HEK293T (cell line): ENCODE measurements around the gene NPIPA8.
"Not testable (repeated sequence)": the region's sequence is repeated elsewhere in the genome, so short reads cannot be mapped to it uniquely, and the experiment has no call there.

Experiments used
- ARNT ChIP-seq: fragments of 450-650 bp; IDR thresholded peaks from 2 replicates; pipeline ENCODE4 v1.6.1; 2017; ENCODE audit warnings: mild to moderate bottlenecking
- BHLHE40 ChIP-seq: fragments of 450-650 bp; IDR thresholded peaks from 2 replicates; pipeline ENCODE4 v1.6.1; 2016; ENCODE audit warnings: mild to moderate bottlenecking, moderate library complexity, borderline replicate concordance
- ELF4 ChIP-seq: fragments of 450-650 bp; IDR thresholded peaks from 2 replicates; pipeline ENCODE4 v1.6.1; 2017; ENCODE audit warnings: antibody characterized with exemption
- FOXA1 ChIP-seq: fragments of 450-650 bp; IDR thresholded peaks from 2 replicates; pipeline ENCODE4 v1.6.1; 2016; ENCODE audit warnings: mild to moderate bottlenecking
- FOXK2 ChIP-seq: fragments of 450-650 bp; IDR thresholded peaks from 2 replicates; pipeline ENCODE4 v1.6.1; 2016; ENCODE audit warnings: mild to moderate bottlenecking
- FOXM1 ChIP-seq: fragments of 450-650 bp; IDR thresholded peaks from 2 replicates; pipeline ENCODE4 v1.6.1; 2017; ENCODE audit warnings: mild to moderate bottlenecking, borderline replicate concordance
- L3MBTL2 ChIP-seq: fragments of 450-650 bp; conservative IDR thresholded peaks from 2 replicates; pipeline ENCODE4 v1.6.1; 2016; ENCODE audit warnings: mild to moderate bottlenecking
- LEF1 ChIP-seq: fragments of 450-650 bp; IDR thresholded peaks from 2 replicates; pipeline ENCODE4 v1.6.1; 2017; ENCODE audit warnings: mild to moderate bottlenecking, borderline replicate concordance
- SP1 ChIP-seq: fragments of 450-650 bp; IDR thresholded peaks from 2 replicates; pipeline ENCODE4 v1.6.1; 2017
- SUZ12 ChIP-seq: fragments of 450-650 bp; IDR thresholded peaks from 2 replicates; pipeline ENCODE4 v1.6.1; 2016; ENCODE audit warnings: mild to moderate bottlenecking
- TARDBP ChIP-seq: fragments of 450-650 bp; IDR thresholded peaks from 2 replicates; pipeline ENCODE4 v1.6.1; 2016
- TF ChIP-seq, protein P1 (sequence below): fragments of 450-650 bp; IDR thresholded peaks from 2 replicates; pipeline ENCODE4 v1.6.1; 2016

DNA sequence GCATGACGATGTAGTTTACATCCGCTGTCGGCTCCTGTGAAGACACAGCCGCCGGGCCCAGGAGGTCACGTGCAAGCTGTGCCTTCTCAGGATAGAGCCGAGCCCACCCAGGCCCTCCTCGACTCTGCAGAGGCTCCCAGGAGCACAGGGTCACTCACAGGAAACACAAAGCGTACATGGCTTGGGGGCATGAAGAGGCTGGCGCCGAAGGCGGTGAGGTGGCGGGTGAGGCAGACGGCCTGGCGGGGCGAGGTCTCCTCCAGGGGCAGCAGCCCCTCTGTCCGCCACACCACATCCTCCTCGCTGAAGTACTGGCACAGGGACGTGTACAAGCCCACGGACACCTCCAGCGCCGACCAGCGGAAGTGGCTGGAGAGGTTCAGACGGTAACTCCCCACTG, 2.7 kb upstream of the NPIPA8 start:
- TF ChIP-seq, protein P1, sequence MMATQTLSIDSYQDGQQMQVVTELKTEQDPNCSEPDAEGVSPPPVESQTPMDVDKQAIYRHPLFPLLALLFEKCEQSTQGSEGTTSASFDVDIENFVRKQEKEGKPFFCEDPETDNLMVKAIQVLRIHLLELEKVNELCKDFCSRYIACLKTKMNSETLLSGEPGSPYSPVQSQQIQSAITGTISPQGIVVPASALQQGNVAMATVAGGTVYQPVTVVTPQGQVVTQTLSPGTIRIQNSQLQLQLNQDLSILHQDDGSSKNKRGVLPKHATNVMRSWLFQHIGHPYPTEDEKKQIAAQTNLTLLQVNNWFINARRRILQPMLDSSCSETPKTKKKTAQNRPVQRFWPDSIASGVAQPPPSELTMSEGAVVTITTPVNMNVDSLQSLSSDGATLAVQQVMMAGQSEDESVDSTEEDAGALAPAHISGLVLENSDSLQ: not testable (repeated sequence)
- not testable (repeated sequence) for TF ChIP-seq SP1, FOXA1, ELF4, L3MBTL2, FOXK2, SUZ12, ARNT, BHLHE40, LEF1, TARDBP, FOXM1
